ENCODE results near the gene DPF3.

Gene DPF3

GRCh38 chr14:72763892-72764291 lies 130.0 kb downstream of the DPF3 start:
- no peak overlapping the region for H3K4me3 ChIP-seq (ENCODE audit: low read depth, low read length)
- TF ChIP-seq, protein P1, sequence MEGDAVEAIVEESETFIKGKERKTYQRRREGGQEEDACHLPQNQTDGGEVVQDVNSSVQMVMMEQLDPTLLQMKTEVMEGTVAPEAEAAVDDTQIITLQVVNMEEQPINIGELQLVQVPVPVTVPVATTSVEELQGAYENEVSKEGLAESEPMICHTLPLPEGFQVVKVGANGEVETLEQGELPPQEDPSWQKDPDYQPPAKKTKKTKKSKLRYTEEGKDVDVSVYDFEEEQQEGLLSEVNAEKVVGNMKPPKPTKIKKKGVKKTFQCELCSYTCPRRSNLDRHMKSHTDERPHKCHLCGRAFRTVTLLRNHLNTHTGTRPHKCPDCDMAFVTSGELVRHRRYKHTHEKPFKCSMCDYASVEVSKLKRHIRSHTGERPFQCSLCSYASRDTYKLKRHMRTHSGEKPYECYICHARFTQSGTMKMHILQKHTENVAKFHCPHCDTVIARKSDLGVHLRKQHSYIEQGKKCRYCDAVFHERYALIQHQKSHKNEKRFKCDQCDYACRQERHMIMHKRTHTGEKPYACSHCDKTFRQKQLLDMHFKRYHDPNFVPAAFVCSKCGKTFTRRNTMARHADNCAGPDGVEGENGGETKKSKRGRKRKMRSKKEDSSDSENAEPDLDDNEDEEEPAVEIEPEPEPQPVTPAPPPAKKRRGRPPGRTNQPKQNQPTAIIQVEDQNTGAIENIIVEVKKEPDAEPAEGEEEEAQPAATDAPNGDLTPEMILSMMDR (IDR thresholded peaks at IDR 0.05; ENCODE audit: borderline replicate concordance, insufficient read depth, low read depth, low read length), result no peak

- TF ChIP-seq, protein P1 (IDR thresholded peaks at IDR 0.05; ENCODE audit: borderline replicate concordance, insufficient read depth, low read depth, low read length), result no peak
- H3K4me3 ChIP-seq (ENCODE audit: low read depth, low read length), result no peak overlapping the region
These were observed 134.2 kb downstream of the DPF3 start for GRCh38 chr14:72759670-72760069.

DNA sequence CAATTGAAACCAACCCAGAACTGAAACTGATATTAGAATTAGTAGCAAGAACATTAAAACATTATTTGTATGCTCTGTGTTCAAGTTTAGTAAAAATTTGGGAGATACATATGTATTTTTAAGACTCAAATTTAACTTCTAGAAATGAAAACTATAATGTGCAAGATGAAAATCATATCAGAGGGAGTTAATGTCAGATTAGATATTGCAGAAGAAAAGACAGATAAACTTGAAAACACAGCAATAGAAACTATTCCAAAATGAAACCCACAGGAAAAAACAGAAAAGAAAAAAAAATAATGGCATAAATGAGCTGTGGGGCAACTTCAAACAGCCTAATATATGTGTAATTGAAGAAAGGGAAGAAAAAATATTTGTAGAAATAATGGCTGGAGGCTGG lies 134.9 kb downstream of the DPF3 start:
- H3K4me3 ChIP-seq (ENCODE audit: low read depth, low read length), result no peak overlapping the region
- TF ChIP-seq, protein P1 (IDR thresholded peaks at IDR 0.05; ENCODE audit: borderline replicate concordance, insufficient read depth, low read depth, low read length), result no peak

- TF ChIP-seq, protein P1 (IDR thresholded peaks at IDR 0.05; ENCODE audit: borderline replicate concordance, insufficient read depth, low read depth, low read length), result no peak
- H3K4me3 ChIP-seq (ENCODE audit: low read depth, low read length), result no peak overlapping the region
These were observed 135.5 kb downstream of the DPF3 start for GRCh38 chr14:72758420-72758819.

GRCh38 chr14:72756967-72757366 lies 136.9 kb downstream of the DPF3 start:
- TF ChIP-seq, protein P1 (IDR thresholded peaks at IDR 0.05; ENCODE audit: borderline replicate concordance, insufficient read depth, low read depth, low read length), result no peak
- H3K4me3 ChIP-seq (ENCODE audit: low read depth, low read length), result no peak overlapping the region

- H3K4me3 ChIP-seq (ENCODE audit: low read depth, low read length), result no peak overlapping the region
- TF ChIP-seq, protein P1 (IDR thresholded peaks at IDR 0.05; ENCODE audit: borderline replicate concordance, insufficient read depth, low read depth, low read length), result no peak
These were observed 138.1 kb downstream of the DPF3 start for GRCh38 chr14:72755766-72756165.

DNA sequence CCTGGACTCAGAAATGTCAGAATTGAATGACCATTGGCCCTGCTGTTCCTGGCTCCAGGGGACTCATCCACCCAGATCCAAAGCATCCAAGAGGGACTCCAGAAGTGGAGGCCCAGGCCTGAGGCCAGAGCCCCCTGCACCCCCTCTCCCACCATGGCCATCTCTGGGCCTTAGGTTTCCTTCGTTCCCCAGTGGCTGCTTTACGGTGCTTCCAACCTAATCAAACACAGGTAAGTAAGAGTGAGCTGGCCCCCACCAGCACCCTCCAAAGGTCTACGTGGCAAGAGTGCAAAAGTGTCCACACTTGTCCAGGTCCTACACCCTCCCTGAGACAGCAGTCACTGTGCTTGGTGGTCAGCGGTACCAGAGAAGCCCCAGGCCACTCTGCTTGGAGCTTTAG lies 139.0 kb downstream of the DPF3 start:
- no peak overlapping the region for H3K4me3 ChIP-seq (ENCODE audit: low read depth, low read length)
- TF ChIP-seq, protein P1 (IDR thresholded peaks at IDR 0.05; ENCODE audit: borderline replicate concordance, insufficient read depth, low read depth, low read length), result no peak
